Astrocyte of the spinal cord (primary cell): ENCODE measurements around the gene PPARD.

Experiments
- DNase-seq: peaks from one replicate; pipeline ENCODE4 v3.0.0; 2011; ENCODE audit warnings: low read depth, low spot score
- H3K4me3 ChIP-seq: 2 replicates; pipeline ENCODE4 v1.5.1; 2011; ENCODE audit warnings: low read depth, mild to moderate bottlenecking, low read length, moderate library complexity
- in situ Hi-C: cut with HindIII; loops from 2 replicates; pipeline ENCODE4 v1.10.0; 2017; ENCODE audit warnings: low sequenced_read_pairs
- TF ChIP-seq, protein P1 (sequence below): IDR thresholded peaks from 2 replicates; pipeline ENCODE4 v1.5.1; 2012; ENCODE audit warnings: low read depth, mild to moderate bottlenecking, low read length, inconsistent platforms

Gene PPARD

DNA sequence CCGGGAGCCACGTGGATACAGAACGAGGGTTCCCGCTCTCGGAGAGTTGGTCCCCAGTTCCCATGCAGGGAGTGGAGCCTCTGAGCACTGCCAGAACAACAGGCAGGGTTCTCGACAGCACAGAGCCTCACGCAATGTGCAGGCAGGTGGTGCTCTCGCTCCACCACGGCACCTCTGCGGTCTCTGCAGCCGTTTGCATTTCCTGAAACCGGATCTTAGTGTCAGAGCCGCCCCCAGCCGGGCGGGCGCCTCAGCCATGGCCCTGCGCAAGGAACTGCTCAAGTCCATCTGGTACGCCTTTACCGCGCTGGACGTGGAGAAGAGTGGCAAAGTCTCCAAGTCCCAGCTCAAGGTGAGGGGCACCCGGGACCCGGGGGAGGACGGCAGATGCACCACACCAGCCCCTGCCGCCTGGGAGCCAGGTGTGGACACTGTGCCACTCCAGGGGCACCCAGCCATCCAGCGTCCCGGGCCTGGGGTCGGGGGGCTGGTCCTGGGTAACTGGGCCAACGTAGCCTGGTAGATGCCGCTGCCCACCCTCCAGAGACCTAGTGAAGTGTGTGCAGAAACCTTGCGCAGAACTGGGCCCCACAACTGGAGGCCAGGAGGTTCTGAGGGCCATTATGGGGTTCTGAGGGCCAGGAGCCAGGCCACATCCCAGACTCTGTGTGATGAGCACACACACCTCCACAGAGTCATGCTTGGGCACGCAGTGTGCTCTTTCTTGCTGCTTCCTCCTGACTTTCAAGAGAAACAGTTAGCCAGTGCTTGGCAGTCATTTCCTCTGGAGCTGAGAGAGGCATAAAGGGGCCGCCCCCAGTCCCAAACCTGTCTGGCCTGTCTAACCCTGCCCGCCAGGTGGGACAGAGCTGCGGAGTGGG, 44.5 kb upstream of the PPARD start, which contains the start of gene DEF6:
DEF6 (plus strand) TSS at position 218 of the 881 bp plus-strand sequence; CDS start at position 257, 39 bp downstream.
- peak; percentile 83 for DNase-seq
- peak within 1 kb of the TSS; percentile 12 for H3K4me3 ChIP-seq
- in situ Hi-C loops: no loop called here
- TF ChIP-seq, protein P1, sequence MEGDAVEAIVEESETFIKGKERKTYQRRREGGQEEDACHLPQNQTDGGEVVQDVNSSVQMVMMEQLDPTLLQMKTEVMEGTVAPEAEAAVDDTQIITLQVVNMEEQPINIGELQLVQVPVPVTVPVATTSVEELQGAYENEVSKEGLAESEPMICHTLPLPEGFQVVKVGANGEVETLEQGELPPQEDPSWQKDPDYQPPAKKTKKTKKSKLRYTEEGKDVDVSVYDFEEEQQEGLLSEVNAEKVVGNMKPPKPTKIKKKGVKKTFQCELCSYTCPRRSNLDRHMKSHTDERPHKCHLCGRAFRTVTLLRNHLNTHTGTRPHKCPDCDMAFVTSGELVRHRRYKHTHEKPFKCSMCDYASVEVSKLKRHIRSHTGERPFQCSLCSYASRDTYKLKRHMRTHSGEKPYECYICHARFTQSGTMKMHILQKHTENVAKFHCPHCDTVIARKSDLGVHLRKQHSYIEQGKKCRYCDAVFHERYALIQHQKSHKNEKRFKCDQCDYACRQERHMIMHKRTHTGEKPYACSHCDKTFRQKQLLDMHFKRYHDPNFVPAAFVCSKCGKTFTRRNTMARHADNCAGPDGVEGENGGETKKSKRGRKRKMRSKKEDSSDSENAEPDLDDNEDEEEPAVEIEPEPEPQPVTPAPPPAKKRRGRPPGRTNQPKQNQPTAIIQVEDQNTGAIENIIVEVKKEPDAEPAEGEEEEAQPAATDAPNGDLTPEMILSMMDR: peak; percentile 81

DNA sequence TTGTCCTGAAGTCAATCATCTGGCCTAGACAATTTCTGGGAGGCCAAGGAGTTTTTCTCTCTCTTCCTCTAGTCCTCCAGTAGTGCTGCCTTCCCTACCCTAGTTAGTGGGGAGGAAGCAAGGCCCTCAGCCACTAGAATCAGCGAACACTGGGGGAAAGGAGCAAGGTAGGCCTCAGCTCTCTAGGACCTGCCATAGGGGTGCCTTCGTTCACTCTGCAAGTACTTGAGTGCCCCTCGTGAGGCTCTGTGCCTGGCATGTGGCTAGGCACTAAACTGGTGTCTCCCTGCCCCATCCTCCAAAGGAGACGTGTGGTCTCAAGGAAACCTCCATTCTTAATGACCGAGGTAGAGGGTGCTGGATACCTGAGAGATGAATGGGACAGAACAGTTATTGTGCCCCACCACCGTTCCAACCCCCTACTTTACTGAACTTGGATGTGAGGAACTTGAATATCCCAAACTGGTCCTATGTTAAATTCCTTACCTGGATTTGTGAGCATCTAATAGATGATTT, 43.7 kb upstream of the PPARD start:
- in situ Hi-C loops: no loop called here
- H3K4me3 ChIP-seq: no peak overlapping the region
- DNase-seq: no peak
- TF ChIP-seq, protein P1: no peak

DNA sequence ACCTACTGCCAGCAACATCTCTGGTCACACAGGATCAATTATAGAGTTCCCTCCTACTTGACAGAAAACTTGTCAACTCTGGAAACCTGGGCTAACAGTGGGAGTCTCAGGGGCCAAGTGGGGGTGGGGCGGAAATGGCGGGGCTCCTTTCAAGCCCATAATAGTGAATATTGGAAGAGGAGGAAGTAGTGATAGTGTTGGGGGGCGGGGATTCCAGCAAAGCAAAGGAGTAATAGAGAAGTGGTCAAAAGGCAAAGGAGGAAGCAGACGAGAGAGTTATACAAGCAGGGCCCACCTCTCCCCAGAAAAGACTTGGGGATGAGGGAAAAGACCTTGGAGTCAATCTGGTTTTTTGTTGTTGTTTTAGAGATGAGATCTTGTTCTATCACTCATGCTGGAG, 42.7 kb upstream of the PPARD start:
- TF ChIP-seq, protein P1: no peak
- H3K4me3 ChIP-seq: no peak overlapping the region
- no peak for DNase-seq
- in situ Hi-C loops: no loop called here

DNA sequence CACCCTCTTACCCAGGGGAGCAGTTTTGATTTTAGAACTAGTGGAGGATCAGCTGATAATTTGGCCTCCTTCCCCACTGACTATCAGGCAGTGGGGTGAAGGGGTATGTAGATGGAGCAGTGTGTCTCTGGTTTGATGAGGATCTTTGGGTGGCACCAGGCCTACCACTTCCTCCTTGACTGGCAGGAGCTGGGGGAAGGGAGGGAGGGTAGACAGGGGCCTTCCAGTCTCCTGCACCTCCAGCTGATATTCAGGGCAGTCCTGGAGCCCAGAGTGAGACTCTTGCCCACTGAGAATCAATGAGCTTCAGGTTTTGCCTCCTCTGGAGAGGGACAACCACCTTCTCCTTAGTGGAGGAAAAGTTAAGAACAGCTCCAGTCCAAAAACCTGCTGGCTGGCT, 41.5 kb upstream of the PPARD start:
- in situ Hi-C loops: no loop called here
- TF ChIP-seq, protein P1: no peak
- H3K4me3 ChIP-seq: no peak overlapping the region
- no peak for DNase-seq

DNA sequence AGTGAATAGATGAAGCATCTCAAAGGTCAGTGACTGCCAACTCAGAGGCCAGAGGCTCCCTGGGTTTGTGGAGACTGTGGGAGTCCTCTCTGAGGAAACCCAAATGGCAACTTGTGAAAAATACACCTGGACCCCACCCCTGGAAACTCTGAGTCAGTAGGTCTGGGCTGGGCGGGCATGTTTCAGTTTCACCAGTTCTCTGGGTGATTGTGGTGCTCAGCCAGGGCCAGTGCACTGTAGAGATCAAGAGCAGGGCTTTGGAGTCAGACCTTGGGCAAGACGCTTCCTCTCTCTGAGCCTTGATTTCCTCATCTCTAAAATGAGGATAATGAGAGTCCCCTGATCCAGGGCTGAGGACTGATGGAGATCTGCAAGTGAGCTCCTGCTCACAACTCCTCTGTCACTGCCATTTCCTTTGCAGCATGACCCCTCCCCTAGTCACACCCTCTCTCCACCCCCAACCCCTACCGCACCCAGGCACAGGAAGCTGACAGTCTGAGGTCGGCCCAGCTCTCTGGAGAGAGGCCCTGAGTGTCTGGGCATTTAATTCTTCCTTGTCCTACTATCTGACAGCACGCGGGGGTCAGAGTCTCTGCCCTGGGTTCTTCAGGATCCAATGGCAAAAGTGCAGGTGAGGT, 39.6 kb upstream of the PPARD start:
- no peak overlapping the region for H3K4me3 ChIP-seq
- TF ChIP-seq, protein P1: no peak
- in situ Hi-C loops: no loop called here
- peak; percentile 3 for DNase-seq

DNA sequence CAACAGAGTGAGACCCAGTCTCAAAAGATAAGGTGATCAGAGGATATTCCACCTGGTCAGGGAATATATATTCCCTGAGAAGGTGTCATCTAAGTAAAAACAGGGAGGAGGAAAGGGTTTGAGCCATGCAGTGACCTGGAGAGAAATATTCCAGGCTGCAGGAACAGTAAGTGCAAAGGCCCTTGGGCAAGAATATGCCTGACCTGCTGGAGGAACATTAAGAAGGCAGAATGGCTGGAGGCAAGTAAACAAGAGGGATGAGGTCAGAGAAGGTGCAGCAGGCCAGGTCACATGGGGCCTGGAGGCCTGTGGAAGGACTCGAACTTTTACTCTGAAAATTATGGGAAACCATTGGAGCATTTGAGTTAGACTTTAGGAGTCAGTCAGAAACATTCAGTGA, 38.1 kb upstream of the PPARD start:
- no peak overlapping the region for H3K4me3 ChIP-seq
- in situ Hi-C loops: no loop called here
- DNase-seq: no peak
- TF ChIP-seq, protein P1: no peak
